Naive thymus-derived CD4-positive, alpha-beta T cell (primary cell): ENCODE results near the gene ANKRD62. TPM values are rescaled to one million over a fixed set of nuclear protein-coding genes. Genes with fewer than 3 reads are reported as not detected.

Source experiments
- ATAC-seq: fragments of 150-1000 bp; cut with Tn5 transposase; 2 replicates; pipeline ENCODE4 v1.10.0; 2021; ENCODE audit warnings: mild to moderate bottlenecking, moderate library complexity
- CTCF ChIA-PET: fragments of 350-600 bp; sonication (Branson Sonifier 250); formaldehyde crosslinking; loops from one replicate; lab custom pipeline; 2021; ENCODE audit warnings: antibody characterized with exemption; lab: Charles Lee
- POLR2A ChIA-PET: fragments of 350-600 bp; sonication (Branson Sonifier 250); formaldehyde crosslinking; loops from one replicate; lab custom pipeline; 2021; ENCODE audit warnings: antibody characterized with exemption, inconsistent platforms; lab: Charles Lee
- DNase-seq, 9 donors: peaks; one replicate each; pipeline versions ENCODE4 v3.0.0 to v3.0.0-alpha.2; 2020 to 2022; ENCODE audit warnings: mixed read lengths in 1 of 9
- H3K27ac ChIP-seq: one replicate; pipeline ENCODE4 v1.7.0; 2013; ENCODE audit warnings: mild to moderate bottlenecking, low read depth, low read length, moderate library complexity
- H3K27me3 ChIP-seq, 2 donors: one replicate each; pipeline ENCODE4 v1.7.0; 2013; ENCODE audit warnings: low read length in 2 of 2, mild to moderate bottlenecking in 2 of 2, moderate library complexity in 2 of 2; ENCODE audit not compliant: control insufficient read depth in 2 of 2, insufficient read depth in 2 of 2
- H3K36me3 ChIP-seq, 3 experiments: 1 replicate in 2 of 3; 2 replicates in 1 of 3; pipeline ENCODE4 v1.7.0; 2013; ENCODE audit warnings: low read length in 3 of 3, mild to moderate bottlenecking in 3 of 3, moderate library complexity in 1 of 3; ENCODE audit not compliant: insufficient read depth in 3 of 3, control insufficient read depth in 2 of 3
- H3K4me1 ChIP-seq, 2 donors: one replicate each; pipeline ENCODE4 v1.7.0; 2013; ENCODE audit warnings: low read length in 2 of 2, mild to moderate bottlenecking in 2 of 2, moderate library complexity in 1 of 2; ENCODE audit not compliant: control insufficient read depth in 2 of 2, insufficient read depth in 2 of 2
- H3K4me3 ChIP-seq: 2 replicates; pipeline ENCODE4 v1.7.0; 2013; ENCODE audit warnings: mild to moderate bottlenecking, low read length
- H3K9me3 ChIP-seq, 3 experiments: 1 replicate in 2 of 3; 2 replicates in 1 of 3; pipeline ENCODE4 v1.7.0; 2013; ENCODE audit warnings: low read length in 3 of 3; ENCODE audit not compliant: control insufficient read depth in 2 of 3
- H3K27ac Mint-ChIP-seq, 9 donors: one replicate each; pipeline ENCODE4 v1.8.0; 2020 to 2022; ENCODE audit warnings: mixed read lengths in 9 of 9, mild to moderate bottlenecking in 8 of 9, moderate library complexity in 5 of 9, inconsistent platforms in 2 of 9
- H3K27me3 Mint-ChIP-seq, 5 donors: one replicate each; pipeline ENCODE4 v1.8.0; 2021 to 2022; ENCODE audit warnings: mixed read lengths in 5 of 5, mild to moderate bottlenecking in 1 of 5
- H3K36me3 Mint-ChIP-seq, 5 donors: one replicate each; pipeline ENCODE4 v1.8.0; 2020 to 2022; ENCODE audit warnings: mixed read lengths in 5 of 5, mild to moderate bottlenecking in 3 of 5, inconsistent platforms in 1 of 5
- H3K4me1 Mint-ChIP-seq, 7 donors: one replicate each; pipeline ENCODE4 v1.8.0; 2020 to 2022; ENCODE audit warnings: mixed read lengths in 7 of 7, mild to moderate bottlenecking in 3 of 7, inconsistent platforms in 1 of 7
- H3K4me3 Mint-ChIP-seq, 10 donors: one replicate each; pipeline ENCODE4 v1.8.0; 2020 to 2022; ENCODE audit warnings: mild to moderate bottlenecking in 10 of 10, mixed read lengths in 10 of 10, moderate library complexity in 6 of 10, inconsistent platforms in 2 of 10
- H3K9me3 Mint-ChIP-seq, 11 donors: one replicate each; pipeline ENCODE4 v1.8.0; 2020 to 2022; ENCODE audit warnings: mixed read lengths in 11 of 11, mild to moderate bottlenecking in 4 of 11, inconsistent platforms in 1 of 11, moderate library complexity in 1 of 11
- intact Hi-C, 2 donors: fragments of 100-400 bp; cut with micrococcal nuclease; formaldehyde crosslinking; loops; one replicate each; pipeline ENCODE4 v1.15.1; 2023
- polyA plus RNA-seq, 2 donors: library from polyadenylated mRNA; unstranded; fragments of 300-500 nt; fragmentation: Illumina TruSeq; gene quantifications; one replicate each; pipeline ENCODE4 v1.2.3, GENCODE V29; 2021
- total RNA-seq, 6 experiments: library from RNA in 5 of 6; stranded (reverse) in 5 of 6; gene quantifications; 1 replicate in 5 of 6; 2 replicates in 1 of 6; pipeline ENCODE4 v1.2.3 and lab custom pipeline; 2021 to 2026

Gene ANKRD62
- total and polyA plus RNA-seq, 7 experiments from 2014 or later: not detected

- H3K4me3 ChIP-seq: no peak overlapping the region
- H3K27ac ChIP-seq: no peak overlapping the region
- ATAC-seq (peak; percentile 19), DNase-seq (no peak)
- ChIA-PET CTCF (no interaction called here), POLR2A (no interaction called here)
- H3K27me3 ChIP-seq: no peaks in the 10 kb centered on the region
- H3K9me3 ChIP-seq: no peaks in the 10 kb centered on the region
- no peak overlapping the region for H3K27ac Mint-ChIP-seq
- no peaks in the 10 kb centered on the region for H3K36me3 ChIP-seq
- H3K27me3 Mint-ChIP-seq: peaks cover 0 to 9% (median 5%) of the 10 kb centered on the region in 5 donors
- H3K4me1 Mint-ChIP-seq: no peaks in the 10 kb centered on the region
- intact Hi-C loops: no loop called here
- no peaks in the 10 kb centered on the region for H3K4me1 ChIP-seq
- no peaks in the 10 kb centered on the region for H3K36me3 Mint-ChIP-seq
- no peak overlapping the region for H3K4me3 Mint-ChIP-seq
- no peaks in the 10 kb centered on the region for H3K9me3 Mint-ChIP-seq
Observed at GRCh38 chr18:12086677-12087470, 6.8 kb upstream of the ANKRD62 start.

GRCh38 chr18:12087471-12088025, 6.1 kb upstream of the ANKRD62 start:
- no peak overlapping the region for H3K27ac ChIP-seq
- no peaks in the 10 kb centered on the region for H3K4me1 Mint-ChIP-seq
- intact Hi-C loops: no loop called here
- peak; percentile 23 for ATAC-seq
- POLR2A ChIA-PET: no interaction called here
- H3K4me3 Mint-ChIP-seq: no peak overlapping the region
- H3K9me3 Mint-ChIP-seq: no peaks in the 10 kb centered on the region
- H3K27me3 ChIP-seq: no peaks in the 10 kb centered on the region
- H3K27me3 Mint-ChIP-seq: peaks cover 0 to 9% (median 5%) of the 10 kb centered on the region in 5 donors
- CTCF ChIA-PET: no interaction called here
- no peaks in the 10 kb centered on the region for H3K4me1 ChIP-seq
- no peak overlapping the region for H3K27ac Mint-ChIP-seq
- no peaks in the 10 kb centered on the region for H3K36me3 Mint-ChIP-seq
- no peaks in the 10 kb centered on the region for H3K36me3 ChIP-seq
- no peak overlapping the region for H3K4me3 ChIP-seq
- DNase-seq: no peak
- H3K9me3 ChIP-seq: no peaks in the 10 kb centered on the region

- H3K4me1 Mint-ChIP-seq: no peaks in the 10 kb centered on the region
- no peaks in the 10 kb centered on the region for H3K36me3 Mint-ChIP-seq
- no peak overlapping the region for H3K27ac Mint-ChIP-seq
- intact Hi-C loops: no loop called here
- no peak overlapping the region for H3K4me3 Mint-ChIP-seq
- no peaks in the 10 kb centered on the region for H3K4me1 ChIP-seq
- CTCF ChIA-PET: no interaction called here
- ATAC-seq (no peak), DNase-seq (no peak)
- no peaks in the 10 kb centered on the region for H3K27me3 ChIP-seq
- peaks cover 0 to 9% (median 5%) of the 10 kb centered on the region in 5 donors for H3K27me3 Mint-ChIP-seq
- H3K9me3 Mint-ChIP-seq: no peaks in the 10 kb centered on the region
- H3K36me3 ChIP-seq: no peaks in the 10 kb centered on the region
- no peak overlapping the region for H3K4me3 ChIP-seq
- no peaks in the 10 kb centered on the region for H3K9me3 ChIP-seq
- no peak overlapping the region for H3K27ac ChIP-seq
- POLR2A ChIA-PET: no interaction called here
Observed at GRCh38 chr18:12088096-12088495, 5.5 kb upstream of the ANKRD62 start.

GRCh38 chr18:12088731-12089375, 4.8 kb upstream of the ANKRD62 start:
- H3K27ac ChIP-seq: no peak overlapping the region
- H3K36me3 ChIP-seq: no peaks in the 10 kb centered on the region
- no peak overlapping the region for H3K4me3 ChIP-seq
- DNase-seq (no peak), ATAC-seq (no peak)
- intact Hi-C loops: no loop called here
- no peak overlapping the region for H3K4me3 Mint-ChIP-seq
- H3K27ac Mint-ChIP-seq: no peak overlapping the region
- peaks cover 0 to 9% (median 7%) of the 10 kb centered on the region in 5 donors for H3K27me3 Mint-ChIP-seq
- H3K9me3 ChIP-seq: no peaks in the 10 kb centered on the region
- CTCF ChIA-PET: no interaction called here
- peaks cover 0 to 3% (median 0%) of the 10 kb centered on the region in 11 donors for H3K9me3 Mint-ChIP-seq
- no peaks in the 10 kb centered on the region for H3K4me1 Mint-ChIP-seq
- H3K36me3 Mint-ChIP-seq: no peaks in the 10 kb centered on the region
- POLR2A ChIA-PET: no interaction called here
- H3K4me1 ChIP-seq: no peaks in the 10 kb centered on the region
- H3K27me3 ChIP-seq: no peaks in the 10 kb centered on the region

GRCh38 chr18:12091538-12092141, 2.0 kb upstream of the ANKRD62 start:
- no peak overlapping the region for H3K27ac Mint-ChIP-seq
- ChIA-PET POLR2A (no interaction called here), CTCF (no interaction called here)
- ATAC-seq: no peak
- Histone ChIP-seq H3K4me1 (no peaks in the 10 kb centered on the region), H3K27me3 (no peaks in the 10 kb centered on the region), H3K27ac (no peak overlapping the region), H3K9me3 (no peaks in the 10 kb centered on the region), H3K36me3 (no peaks in the 10 kb centered on the region), H3K4me3 (no peak overlapping the region)
- peaks cover 4 to 12% (median 9%) of the 10 kb centered on the region in 5 donors for H3K27me3 Mint-ChIP-seq
- peaks cover 0 to 4% (median 0%) of the 10 kb centered on the region in 11 donors for H3K9me3 Mint-ChIP-seq
- no peaks in the 10 kb centered on the region for H3K4me1 Mint-ChIP-seq
- DNase-seq: peak in 1 of 9 donors; percentile 7
- intact Hi-C loops: no loop called here
- H3K4me3 Mint-ChIP-seq: no peak overlapping the region
- H3K36me3 Mint-ChIP-seq: no peaks in the 10 kb centered on the region

- intact Hi-C loops: no loop called here
- POLR2A ChIA-PET: no interaction called here
Observed at GRCh38 chr18:12092398-12093229, 1.0 kb upstream of the ANKRD62 start.

More at GRCh38 chr18:12092398-12093229, 1.0 kb upstream of the ANKRD62 start:
- no peak overlapping the region for H3K4me3 Mint-ChIP-seq
- Histone ChIP-seq H3K9me3 (no peaks in the 10 kb centered on the region), H3K36me3 (no peaks in the 10 kb centered on the region), H3K27me3 (no peaks in the 10 kb centered on the region), H3K27ac (no peak overlapping the region), H3K4me1 (no peaks in the 10 kb centered on the region), H3K4me3 (no peak overlapping the region)
- peak; percentile 14 for ATAC-seq
- CTCF ChIA-PET: no interaction called here
- H3K27ac Mint-ChIP-seq: no peak overlapping the region
- peaks cover 0 to 4% (median 0%) of the 10 kb centered on the region in 11 donors for H3K9me3 Mint-ChIP-seq
- H3K27me3 Mint-ChIP-seq: peaks cover 5 to 19% (median 10%) of the 10 kb centered on the region in 5 donors
- no peaks in the 10 kb centered on the region for H3K4me1 Mint-ChIP-seq
- no peaks in the 10 kb centered on the region for H3K36me3 Mint-ChIP-seq
- DNase-seq: no peak
